ENCODE results near the gene RBM33. TPM values are rescaled to one million over a fixed set of nuclear protein-coding genes. Genes with fewer than 3 reads are reported as not detected.

RBM33 gene
- total RNA-seq, 1 donor from 2014 or later = 117 TPM

DNA sequence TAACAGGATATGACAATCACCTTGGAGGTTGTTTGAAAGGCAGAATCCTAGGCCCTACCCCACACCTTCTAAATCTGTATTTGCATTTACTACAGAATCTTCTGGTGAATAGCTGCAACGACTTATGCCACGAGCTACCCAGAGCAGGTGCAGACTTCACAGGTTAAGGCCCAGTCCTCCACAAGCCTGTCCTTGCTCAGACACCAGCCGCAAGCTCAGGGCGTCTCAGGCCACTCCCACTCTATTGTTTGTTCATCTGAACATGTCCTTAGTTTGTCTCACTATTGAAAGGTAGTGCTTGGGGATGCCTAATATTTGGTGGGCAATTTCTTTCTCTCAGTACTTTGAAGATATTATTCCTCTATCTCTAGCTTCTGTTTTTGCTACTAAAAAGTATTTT is 18.9 kb upstream of the RBM33 start:
- H3K27ac Mint-ChIP-seq = no peak overlapping the region
- peaks cover 11% of the 10 kb centered on the region for H3K9me3 Mint-ChIP-seq
- ChIA-PET POLR2A (no interaction called here), CTCF (no interaction called here)
- intact Hi-C loops (cut with micrococcal nuclease) = no loop called here
- H3K4me3 Mint-ChIP-seq = no peak overlapping the region
- H3K36me3 Mint-ChIP-seq (ENCODE audit: low read depth) = peaks cover 4% of the 10 kb centered on the region
- ATAC-seq (ENCODE audit: low read depth) (no peak), DNase-seq (no peak)
- H3K4me1 Mint-ChIP-seq = peaks cover 3% of the 10 kb centered on the region
- TF ChIP-seq, protein P1, sequence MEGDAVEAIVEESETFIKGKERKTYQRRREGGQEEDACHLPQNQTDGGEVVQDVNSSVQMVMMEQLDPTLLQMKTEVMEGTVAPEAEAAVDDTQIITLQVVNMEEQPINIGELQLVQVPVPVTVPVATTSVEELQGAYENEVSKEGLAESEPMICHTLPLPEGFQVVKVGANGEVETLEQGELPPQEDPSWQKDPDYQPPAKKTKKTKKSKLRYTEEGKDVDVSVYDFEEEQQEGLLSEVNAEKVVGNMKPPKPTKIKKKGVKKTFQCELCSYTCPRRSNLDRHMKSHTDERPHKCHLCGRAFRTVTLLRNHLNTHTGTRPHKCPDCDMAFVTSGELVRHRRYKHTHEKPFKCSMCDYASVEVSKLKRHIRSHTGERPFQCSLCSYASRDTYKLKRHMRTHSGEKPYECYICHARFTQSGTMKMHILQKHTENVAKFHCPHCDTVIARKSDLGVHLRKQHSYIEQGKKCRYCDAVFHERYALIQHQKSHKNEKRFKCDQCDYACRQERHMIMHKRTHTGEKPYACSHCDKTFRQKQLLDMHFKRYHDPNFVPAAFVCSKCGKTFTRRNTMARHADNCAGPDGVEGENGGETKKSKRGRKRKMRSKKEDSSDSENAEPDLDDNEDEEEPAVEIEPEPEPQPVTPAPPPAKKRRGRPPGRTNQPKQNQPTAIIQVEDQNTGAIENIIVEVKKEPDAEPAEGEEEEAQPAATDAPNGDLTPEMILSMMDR (IDR thresholded peaks at IDR 0.05) = no peak
- peaks cover 1% of the 10 kb centered on the region for H3K27me3 Mint-ChIP-seq

DNA sequence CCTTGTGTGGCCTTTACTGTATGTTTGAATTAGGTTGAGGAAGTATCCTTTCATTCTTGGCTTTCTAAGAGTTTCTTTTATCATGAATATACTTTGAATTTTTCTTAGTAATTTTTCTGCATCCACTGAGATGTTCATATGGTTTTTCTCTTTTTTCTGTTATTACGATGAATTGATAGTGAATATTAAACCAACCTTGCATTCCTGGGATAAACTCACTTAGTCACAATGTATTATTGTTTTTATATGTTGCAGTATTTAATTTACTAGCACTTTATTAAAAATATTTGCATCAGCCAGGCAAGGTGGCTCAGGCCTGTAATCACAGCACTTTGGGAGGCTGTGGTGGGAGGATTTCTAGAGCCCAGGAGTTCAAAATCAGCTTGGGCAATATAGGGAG is 15.3 kb upstream of the RBM33 start:
- ChIA-PET POLR2A (no interaction called here), CTCF (no interaction called here)
- Mint-ChIP-seq H3K36me3 (ENCODE audit: low read depth) (peaks cover 4% of the 10 kb centered on the region), H3K27me3 (peaks cover 1% of the 10 kb centered on the region), H3K4me1 (peaks cover 3% of the 10 kb centered on the region), H3K4me3 (no peak overlapping the region), H3K9me3 (peaks cover 18% of the 10 kb centered on the region), H3K27ac (no peak overlapping the region)
- ATAC-seq (ENCODE audit: low read depth) (no peak), DNase-seq (no peak)
- TF ChIP-seq, protein P1 (IDR thresholded peaks at IDR 0.05) = no peak
- intact Hi-C loops (cut with micrococcal nuclease) = no loop called here

DNA sequence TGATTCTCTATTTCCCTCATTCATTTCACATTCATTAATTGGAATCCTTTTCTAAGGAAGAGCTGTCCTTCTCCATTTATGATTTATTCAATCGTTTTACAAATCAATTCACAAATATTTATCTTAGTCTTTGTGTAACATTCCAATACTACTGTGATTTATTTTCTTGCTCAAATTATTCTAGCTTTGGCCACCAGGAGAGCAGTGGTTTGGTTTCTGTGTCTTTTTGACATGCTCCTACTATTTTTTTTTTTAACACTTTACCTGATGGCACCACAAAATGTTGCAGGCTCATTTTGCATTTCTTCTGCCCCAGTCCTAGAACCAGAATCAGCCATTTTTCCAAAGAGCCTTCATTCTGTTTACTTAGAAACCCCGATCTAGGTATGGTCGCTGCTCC is 13.3 kb upstream of the RBM33 start:
- no peak overlapping the region for H3K27ac Mint-ChIP-seq
- peaks cover 3% of the 10 kb centered on the region for H3K4me1 Mint-ChIP-seq
- no peak overlapping the region for H3K4me3 Mint-ChIP-seq
- ATAC-seq (ENCODE audit: low read depth) = no peak
- TF ChIP-seq, protein P1 (IDR thresholded peaks at IDR 0.05) = no peak
- intact Hi-C loops (cut with micrococcal nuclease) = no loop called here
- no peaks in the 10 kb centered on the region for H3K27me3 Mint-ChIP-seq
- DNase-seq = no peak
- CTCF ChIA-PET = interaction anchor here (1.0 to 1.1 kb wide), 2 partner anchors 32 to 92 kb away, joined by 3 to 4 read pairs; no protein-coding TSS in a partner anchor
- H3K36me3 Mint-ChIP-seq (ENCODE audit: low read depth) = peaks cover 4% of the 10 kb centered on the region
- H3K9me3 Mint-ChIP-seq = peaks cover 21% of the 10 kb centered on the region
- POLR2A ChIA-PET = no interaction called here

DNA sequence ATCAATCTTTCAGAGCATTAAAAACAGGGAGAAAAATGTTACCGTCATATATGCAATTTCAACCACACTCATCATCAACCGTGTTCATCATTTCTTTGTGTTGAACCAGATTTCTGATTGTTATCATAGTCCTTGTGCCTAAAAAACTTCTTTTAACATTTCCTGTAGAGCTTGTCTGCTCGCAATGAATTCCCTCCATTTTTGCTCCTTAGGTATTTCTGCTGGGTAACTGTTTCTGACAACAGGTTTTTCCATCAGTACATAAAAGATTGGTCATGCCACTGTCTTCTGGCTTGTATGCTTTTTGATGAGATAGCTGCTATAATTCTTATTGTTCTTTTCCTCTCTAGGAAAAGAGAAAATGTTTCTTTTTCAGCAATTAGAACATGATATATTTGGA is 8.6 kb upstream of the RBM33 start:
- H3K4me3 Mint-ChIP-seq = no peak overlapping the region
- no peak overlapping the region for H3K27ac Mint-ChIP-seq
- H3K4me1 Mint-ChIP-seq = peaks cover 17% of the 10 kb centered on the region
- ATAC-seq (ENCODE audit: low read depth) = no peak
- no peak for DNase-seq
- TF ChIP-seq, protein P1 (IDR thresholded peaks at IDR 0.05) = no peak
- POLR2A ChIA-PET = interaction anchor here (1.3 kb wide), 1 partner anchor 9 kb away, joined by 3 read pairs; the partner anchor contains the start of gene RBM33
- intact Hi-C loops (cut with micrococcal nuclease) = no loop called here
- H3K27me3 Mint-ChIP-seq = no peaks in the 10 kb centered on the region
- peaks cover 15% of the 10 kb centered on the region for H3K36me3 Mint-ChIP-seq (ENCODE audit: low read depth)
- CTCF ChIA-PET = interaction anchor here (0.7 to 1.0 kb wide), 2 partner anchors 119 to 158 kb away, joined by 3 to 7 read pairs; no protein-coding TSS in a partner anchor
- H3K9me3 Mint-ChIP-seq = peaks cover 29% of the 10 kb centered on the region

DNA sequence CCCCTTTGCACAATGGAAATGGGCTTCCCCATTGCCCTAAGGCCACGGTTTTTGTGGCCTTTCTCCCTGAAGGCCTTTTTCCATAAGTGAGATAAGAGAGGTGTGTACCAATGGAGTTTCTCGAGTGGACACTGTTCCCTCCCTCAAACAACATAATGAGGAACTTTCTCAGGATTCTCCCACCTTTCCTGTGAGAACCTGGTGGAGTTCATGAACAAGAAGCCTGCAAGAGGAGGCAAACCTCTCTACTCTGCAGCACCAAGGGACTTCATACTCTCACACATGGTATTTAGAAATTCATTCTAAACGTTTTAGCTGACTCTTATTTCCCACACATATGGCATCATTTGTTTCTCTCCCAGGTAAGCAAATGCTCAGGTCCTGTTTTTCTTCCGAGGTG is 7.3 kb upstream of the RBM33 start:
- H3K4me1 Mint-ChIP-seq = peaks cover 17% of the 10 kb centered on the region
- no peak for DNase-seq
- POLR2A ChIA-PET = no interaction called here
- H3K4me3 Mint-ChIP-seq = no peak overlapping the region
- peaks cover 28% of the 10 kb centered on the region for H3K36me3 Mint-ChIP-seq (ENCODE audit: low read depth)
- CTCF ChIA-PET = no interaction called here
- intact Hi-C loops (cut with micrococcal nuclease) = no loop called here
- no peak overlapping the region for H3K27ac Mint-ChIP-seq
- H3K27me3 Mint-ChIP-seq = no peaks in the 10 kb centered on the region
- peaks cover 23% of the 10 kb centered on the region for H3K9me3 Mint-ChIP-seq
- no peak for ATAC-seq (ENCODE audit: low read depth)
- TF ChIP-seq, protein P1 (IDR thresholded peaks at IDR 0.05) = no peak
